K562 (cell line): ENCODE measurements around the gene KCTD21. TPM values are rescaled to one million over a fixed set of nuclear protein-coding genes. Genes with fewer than 3 reads are reported as not detected.

Experiments
- BRCA1 ChIP-seq, 2 experiments: fragments of 450-650 bp in 1 of 2; sonication (generic) in 1 of 2; formaldehyde crosslinking in 1 of 2; IDR thresholded peaks; 2 replicates each; pipeline versions ENCODE4 v1.5.0 to v1.6.1; 2017 to 2020; ENCODE audit warnings: mild to moderate bottlenecking in 1 of 2, missing genetic modification reagents in 1 of 2
- CTCF ChIP-seq, 3 experiments: IDR thresholded peaks in 2 of 3; conservative IDR thresholded peaks in 1 of 3; 2 replicates each; pipeline ENCODE4 v1.5.1; 2011 to 2012; ENCODE audit warnings: low read length in 3 of 3, mild to moderate bottlenecking in 3 of 3, control low read depth in 2 of 3, improper control_type of control experiment in 1 of 3, inconsistent platforms in 1 of 3, low read depth in 1 of 3, mixed read lengths in 1 of 3, moderate library complexity in 1 of 3; ENCODE audit not compliant: insufficient read depth in 2 of 3
- CUX1 ChIP-seq: fragments of 200-800 bp; sonication (Bioruptor generic); IDR thresholded peaks from 2 replicates; pipeline ENCODE4 v1.6.1; 2016; ENCODE audit warnings: missing genetic modification characterization, missing compliant biosample characterization
- E2F1 ChIP-seq: sonication (generic); formaldehyde crosslinking; IDR thresholded peaks from 2 replicates; pipeline ENCODE4 v1.8.1; 2023; ENCODE audit warnings: mild to moderate bottlenecking, missing genetic modification reagents, moderate library complexity
- GABPB2 ChIP-seq: fragments of 250-450 bp; sonication (Bioruptor Pico); conservative IDR thresholded peaks from 2 replicates; pipeline ENCODE4 v1.5.1; 2021; ENCODE audit warnings: mild to moderate bottlenecking
- KDM1A ChIP-seq, 2 experiments: fragments of 450-650 bp; IDR thresholded peaks; 2 replicates each; pipeline ENCODE4 v1.6.1; 2016; ENCODE audit warnings: mild to moderate bottlenecking in 2 of 2
- KLF13 ChIP-seq: fragments of 450-650 bp; IDR thresholded peaks from 2 replicates; pipeline ENCODE4 v1.6.1; 2016; ENCODE audit warnings: missing genetic modification characterization, low read depth, mild to moderate bottlenecking, missing compliant biosample characterization, moderate library complexity, borderline replicate concordance
- NFE2L1 ChIP-seq: fragments of 450-650 bp; IDR thresholded peaks from 2 replicates; pipeline ENCODE4 v1.6.1; 2016; ENCODE audit warnings: missing genetic modification characterization, low read depth, mild to moderate bottlenecking, missing compliant biosample characterization, moderate library complexity, borderline replicate concordance
- SAFB2 ChIP-seq: fragments of 200-400 bp; formaldehyde crosslinking; IDR thresholded peaks from 2 replicates; pipeline ENCODE4 v1.6.1; 2018; ENCODE audit warnings: borderline replicate concordance, low read length, low read depth, moderate library complexity; ENCODE audit not compliant: severe bottlenecking
- WHSC1 ChIP-seq: IDR thresholded peaks from one replicate; pipeline ENCODE4 v1.6.1; 2012; ENCODE audit warnings: low read length, control low read depth, inconsistent platforms
- ZBTB33 ChIP-seq: sonication (generic); formaldehyde crosslinking; IDR thresholded peaks from 2 replicates; pipeline ENCODE4 v1.8.1; 2023; ENCODE audit warnings: mild to moderate bottlenecking, missing genetic modification reagents
- ZBTB9 ChIP-seq: fragments of 450-650 bp; formaldehyde crosslinking; IDR thresholded peaks from 2 replicates; pipeline ENCODE4 v1.4.0; 2020; ENCODE audit warnings: mild to moderate bottlenecking, moderate library complexity
- ZNF79 ChIP-seq: fragments of 250-450 bp; sonication (Bioruptor Pico); IDR thresholded peaks from 2 replicates; pipeline ENCODE4 v1.4.0; 2020; ENCODE audit warnings: low read depth, mild to moderate bottlenecking, moderate library complexity
- polyA plus RNA-seq, 8 experiments: library from polyadenylated mRNA; depleted of rRNA in 4 of 8; stranded (reverse) in 5 of 8; unstranded in 3 of 8; fragments of >200 nt; fragmentation: Nextera tagmentation in 2 of 8; fragmentation: Illumina TruSeq in 1 of 8; extraction: Ambion mirVana in 2 of 8; extraction: Trizol in 1 of 8; gene quantifications; 2 replicates each; pipeline versions ENCODE4 v1.2.1 to v1.2.3, GENCODE V29; 2011 to 2014; ENCODE audit warnings: inconsistent platforms in 1 of 8, missing spikeins in 1 of 8
- total RNA-seq, 7 experiments: library from RNA; depleted of rRNA in 6 of 7; stranded (reverse); fragments of >200 nt in 6 of 7; fragmentation: Illumina TruSeq in 2 of 7; extraction: Trizol in 2 of 7; gene quantifications; 2 replicates each; pipeline versions ENCODE4 v1.2.1 to v1.2.3, GENCODE V29; 2011 to 2021; ENCODE audit warnings: low replicate concordance in 1 of 7

The KCTD21 gene
- total and polyA plus RNA-seq, 9 of the 15 experiments (the other 6 are each of a cell fraction or from before 2014, with no cell fraction given), result 0.34 to 5.4 (median 1.9) TPM

GRCh38 chr11:78139422-78140391, 48.7 kb downstream of the KCTD21 start, which contains the start of gene ALG8 (continued):
- TF ChIP-seq E2F1 (CRISPR knock-in tag) (peak; percentile 79), WHSC1 (no peak), KLF13 (no peak; the same call in 1 of the 2 replicates), ZNF79 (CRISPR knock-in tag) (no peak), CUX1 (CRISPR knock-in tag) (no peak), ZBTB33 (peak; percentile 22; the same call in 1 of the 2 replicates), CTCF (IDR thresholded peaks at IDR 0.05 in 2 of 3, conservative IDR thresholded peaks at IDR 0.05 in 1 of 3; ENCODE audit: insufficient read depth in 2 of 3, low read depth in 1 of 3, low read length in 3 of 3) (no peak), SAFB2 (no peak), BRCA1 (IDR thresholded peaks at IDR 0.05) (no peak), BRCA1 (CRISPR knock-in tag; IDR thresholded peaks at IDR 0.05) (no peak), KDM1A (IDR thresholded peaks at IDR 0.05) (no peak), NFE2L1 (no peak), GABPB2 (CRISPR knock-in tag) (no peak), ZBTB9 (CRISPR knock-in tag) (no peak)
